HG02610 (cell line): ENCODE data around the gene ETV3.

Source experiments
- ATAC-seq: cut with Tn5 transposase; IDR thresholded peaks from one replicate; pipeline ENCODE4 v1.9.1; 2021; ENCODE audit warnings: mild to moderate bottlenecking, moderate library complexity; ENCODE audit not compliant: unreplicated experiment

ETV3 gene

GRCh38 chr1:157140063-157140588 lies 1.9 kb upstream of the ETV3 start:
- ATAC-seq, result no peak

GRCh38 chr1:157139052-157139715 lies 989 bp upstream of the ETV3 start:
- ATAC-seq, result no peak

GRCh38 chr1:157137408-157138219 lies 581 bp downstream of the ETV3 start:
- no peak for ATAC-seq

- ATAC-seq, result no peak
Measured at GRCh38 chr1:157137046-157137407, 1.2 kb downstream of the ETV3 start.

GRCh38 chr1:157136133-157136532 lies 2.1 kb downstream of the ETV3 start:
- ATAC-seq, result no peak

- no peak for ATAC-seq
Measured at GRCh38 chr1:157135646-157136045, 2.5 kb downstream of the ETV3 start.

DNA sequence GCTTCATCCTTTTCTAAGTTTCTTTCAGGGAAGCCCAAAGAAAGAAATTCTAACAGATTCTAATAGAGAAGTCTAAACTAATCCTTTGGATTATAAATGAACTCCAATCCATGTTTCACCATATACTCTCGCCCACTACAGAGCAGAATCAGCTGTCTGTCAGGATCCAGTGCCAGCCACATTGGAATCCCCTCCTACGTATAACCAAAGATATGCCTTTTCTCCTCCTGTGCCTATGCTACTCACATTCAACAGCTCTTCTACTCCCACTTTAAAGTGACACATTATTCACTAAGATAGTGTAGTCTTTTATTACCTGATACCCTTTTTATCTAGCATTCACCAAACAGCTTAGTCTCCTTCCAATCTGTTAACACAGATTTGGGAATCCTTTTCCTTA lies 3.1 kb downstream of the ETV3 start:
- no peak for ATAC-seq

- no peak for ATAC-seq
Measured at GRCh38 chr1:157134442-157134841, 3.8 kb downstream of the ETV3 start.

DNA sequence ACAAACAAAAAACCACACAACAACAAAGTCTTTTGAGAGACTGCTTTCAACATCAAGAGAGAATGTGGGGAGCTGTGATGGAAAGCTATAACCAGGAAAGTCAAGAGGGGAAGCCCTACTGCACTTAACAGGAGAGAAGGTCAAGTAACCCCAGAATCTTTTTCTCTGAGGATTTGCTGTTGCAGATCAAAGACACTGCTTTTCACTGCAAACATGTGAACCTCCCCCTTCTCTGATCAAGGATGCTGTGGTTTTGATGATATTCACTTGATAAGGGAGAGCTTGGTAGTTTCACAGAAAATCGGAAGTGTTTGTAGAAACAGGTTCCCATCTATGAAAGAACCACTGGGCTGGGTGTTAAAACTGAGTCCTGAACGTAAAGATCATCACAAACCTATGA lies 4.8 kb downstream of the ETV3 start:
- no peak for ATAC-seq

GRCh38 chr1:157132616-157133167 lies 5.5 kb downstream of the ETV3 start:
- ATAC-seq, result no peak

GRCh38 chr1:157132111-157132510 lies 6.1 kb downstream of the ETV3 start:
- ATAC-seq, result no peak

DNA sequence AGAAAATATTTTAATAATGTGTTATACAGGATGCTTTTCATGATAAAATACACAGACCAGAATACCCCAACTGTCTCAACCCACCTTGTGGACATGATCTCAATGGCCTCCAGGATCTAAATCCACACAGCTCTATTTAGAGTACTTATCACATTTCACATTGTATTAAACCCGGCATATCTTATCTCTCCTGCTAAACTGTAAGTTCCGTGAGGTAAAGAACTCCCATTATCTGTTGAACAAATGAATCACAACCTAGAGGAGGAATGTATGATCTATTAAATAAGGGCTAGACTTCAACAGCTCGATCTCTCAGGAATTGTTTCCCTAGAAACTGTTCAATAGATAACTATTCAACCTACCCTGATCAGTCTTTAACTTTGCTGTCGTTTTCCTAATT lies 6.9 kb downstream of the ETV3 start:
- ATAC-seq, result no peak

- no peak for ATAC-seq
Measured at GRCh38 chr1:157124855-157125254, 13.3 kb downstream of the ETV3 start.

- ATAC-seq, result no peak
Measured at GRCh38 chr1:157119448-157119847, 18.7 kb downstream of the ETV3 start.

- no peak for ATAC-seq
Measured at GRCh38 chr1:157119008-157119407, 19.2 kb downstream of the ETV3 start.

DNA sequence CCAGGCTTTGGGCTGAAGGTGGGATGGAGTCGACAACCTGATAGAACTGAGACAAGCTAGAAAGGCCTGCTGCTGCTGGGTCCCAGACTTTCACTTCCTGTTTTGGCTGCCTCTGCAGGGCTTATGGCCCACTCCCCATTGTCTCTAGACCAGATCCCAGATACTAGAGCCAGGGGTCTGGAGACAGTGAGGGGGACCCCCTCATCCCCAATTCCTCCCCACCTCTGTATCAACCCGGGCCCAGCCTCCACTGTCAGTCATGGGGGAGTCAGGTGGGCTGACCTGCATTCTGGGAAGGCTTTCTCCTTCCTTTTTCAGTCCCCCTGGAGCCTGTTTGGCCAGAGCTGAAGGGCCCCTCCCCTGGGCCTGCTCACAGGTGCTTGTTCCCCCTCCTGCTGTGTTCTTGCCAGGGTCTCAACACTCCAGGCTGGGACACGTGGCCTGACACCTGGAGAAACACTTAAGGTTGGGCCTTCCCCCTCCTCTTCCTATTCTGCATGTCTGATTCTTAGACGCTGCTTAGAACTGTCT lies 20.6 kb downstream of the ETV3 start:
- ATAC-seq, result peak; percentile 45

- no peak for ATAC-seq
Measured at GRCh38 chr1:157116737-157117103, 21.5 kb downstream of the ETV3 start.

GRCh38 chr1:157115851-157116736 lies 22.1 kb downstream of the ETV3 start:
- ATAC-seq, result no peak

- no peak for ATAC-seq
Measured at GRCh38 chr1:157115429-157115838, 22.8 kb downstream of the ETV3 start.

GRCh38 chr1:157114183-157115121 lies 23.7 kb downstream of the ETV3 start:
- ATAC-seq, result no peak
